Measurements from ENCODE around the gene FILIP1.
A peak's percentile ranks its signal among the peaks of the same experiment; 100 is the strongest.

The FILIP1 gene

DNA sequence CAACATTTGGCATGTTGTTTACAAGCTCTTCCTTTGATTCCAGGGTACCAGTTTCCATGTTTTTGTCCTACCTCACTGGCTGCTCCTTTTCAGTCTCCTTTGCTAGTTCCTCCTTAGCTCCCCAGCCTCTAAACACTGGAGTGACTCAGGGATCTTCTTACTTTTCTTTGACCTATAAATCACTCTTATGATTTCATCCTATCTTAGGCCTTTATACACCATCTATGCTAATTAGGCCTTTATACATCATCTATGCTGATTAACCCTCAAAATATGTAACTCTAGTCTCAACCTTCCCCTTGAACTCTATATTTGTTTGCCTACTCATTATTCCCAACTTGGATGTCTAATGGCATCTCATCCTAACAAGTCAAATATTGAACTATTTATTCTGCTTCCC is 218.5 kb downstream of the FILIP1 start:
- Mint-ChIP-seq H3K4me1 (peaks cover 61% of the 10 kb centered on the region), H3K27me3 (no peaks in the 10 kb centered on the region), H3K27ac (no peak overlapping the region), H3K9me3 (peaks cover 13% of the 10 kb centered on the region), H3K36me3 (peaks cover 71% of the 10 kb centered on the region), H3K4me3 (no peak overlapping the region)
- no peak for DNase-seq
- CTCF ChIA-PET = no interaction called here

DNA sequence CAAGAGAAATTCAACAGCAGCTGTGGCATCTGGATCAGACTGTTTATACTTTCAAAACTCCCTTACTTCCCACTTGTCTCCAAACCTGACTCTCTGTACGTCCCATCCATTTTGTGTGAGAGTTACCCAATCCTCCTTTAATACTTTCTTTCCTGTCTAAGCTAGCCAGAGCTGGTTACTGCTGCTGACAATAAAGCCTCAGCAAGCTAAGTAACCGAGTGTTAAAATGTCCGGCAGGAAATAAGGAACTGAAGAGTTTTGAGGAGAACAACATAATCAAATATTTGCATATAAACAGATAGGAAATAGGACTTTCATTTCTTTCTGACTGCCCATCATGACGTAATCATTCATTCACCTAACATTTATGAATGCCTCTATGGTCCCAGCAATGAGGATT is 220.6 kb downstream of the FILIP1 start:
- peaks cover 60% of the 10 kb centered on the region for H3K36me3 Mint-ChIP-seq
- H3K4me1 Mint-ChIP-seq = peaks cover 44% of the 10 kb centered on the region
- no peak overlapping the region for H3K27ac Mint-ChIP-seq
- CTCF ChIA-PET = interaction anchor here (1.0 to 1.3 kb wide), 2 partner anchors 27 to 66 kb away, joined by 3 read pairs; no protein-coding TSS in a partner anchor
- DNase-seq = no peak
- H3K9me3 Mint-ChIP-seq = peaks cover 13% of the 10 kb centered on the region
- H3K4me3 Mint-ChIP-seq = no peak overlapping the region
- H3K27me3 Mint-ChIP-seq = no peaks in the 10 kb centered on the region

DNA sequence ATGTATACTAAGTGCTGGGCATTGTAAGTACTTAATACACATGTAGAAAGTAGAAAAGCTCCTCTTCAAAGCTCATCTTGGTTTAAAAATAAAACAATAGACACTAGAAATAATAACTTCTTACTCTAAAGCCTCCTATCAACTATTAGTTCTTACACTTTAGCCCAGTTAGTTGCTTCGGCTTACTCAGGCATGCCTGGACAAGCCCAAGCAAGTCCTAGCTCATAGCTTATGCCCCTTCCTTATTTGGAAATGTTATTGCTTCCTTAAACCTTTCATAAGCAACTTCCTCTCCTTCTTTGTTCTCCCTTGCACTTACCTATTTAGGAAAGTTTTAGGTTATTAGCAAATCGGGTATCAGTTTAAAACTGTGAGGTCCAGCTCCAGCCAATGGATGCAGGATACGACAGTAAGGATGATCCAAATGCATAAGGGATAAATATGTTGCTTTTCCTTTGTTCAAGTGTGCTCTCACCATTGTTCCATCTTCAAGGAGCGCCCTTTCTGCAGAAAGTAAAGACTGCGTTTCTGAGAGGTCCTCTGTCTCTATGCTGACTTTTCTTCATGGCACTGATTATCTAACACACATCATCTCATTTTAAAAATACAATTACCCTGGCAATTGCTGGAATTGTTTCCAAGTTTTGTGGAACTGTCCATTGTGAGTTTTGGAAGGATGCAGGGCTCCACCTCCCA is 221.3 kb downstream of the FILIP1 start:
- Mint-ChIP-seq H3K4me1 (peaks cover 47% of the 10 kb centered on the region), H3K27ac (peak overlapping the region; percentile 45), H3K9me3 (peaks cover 13% of the 10 kb centered on the region), H3K27me3 (no peaks in the 10 kb centered on the region), H3K4me3 (no peak overlapping the region), H3K36me3 (peaks cover 60% of the 10 kb centered on the region)
- CTCF ChIA-PET = interaction anchor here (1.0 to 1.3 kb wide), 2 partner anchors 28 to 66 kb away, joined by 3 read pairs; no protein-coding TSS in a partner anchor
- DNase-seq = no peak

DNA sequence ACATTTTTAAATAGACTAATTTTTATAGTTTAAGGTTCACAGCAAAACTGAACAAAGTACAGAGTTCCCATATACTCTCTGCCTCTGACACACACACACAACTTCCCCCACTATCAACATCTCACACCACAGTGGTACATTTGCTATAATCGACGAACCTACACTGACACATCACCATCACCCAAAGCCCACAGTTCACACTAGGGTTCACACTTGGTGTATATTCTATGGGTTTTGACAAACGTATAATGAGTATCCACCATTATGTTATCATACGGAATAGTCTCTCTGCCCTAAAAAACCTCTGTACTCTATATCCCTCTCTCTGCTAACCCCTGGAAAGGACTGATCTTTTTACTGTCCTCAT is 224.6 kb downstream of the FILIP1 start:
- H3K27me3 Mint-ChIP-seq = no peaks in the 10 kb centered on the region
- H3K27ac Mint-ChIP-seq = no peak overlapping the region
- CTCF ChIA-PET = interaction anchor here (1.0 to 3.2 kb wide), 4 partner anchors 10 to 360 kb away, joined by 3 to 11 read pairs (median 6); no protein-coding TSS in a partner anchor
- peaks cover 23% of the 10 kb centered on the region for H3K4me1 Mint-ChIP-seq
- peaks cover 37% of the 10 kb centered on the region for H3K36me3 Mint-ChIP-seq
- no peak overlapping the region for H3K4me3 Mint-ChIP-seq
- peaks cover 8% of the 10 kb centered on the region for H3K9me3 Mint-ChIP-seq
- no peak for DNase-seq

DNA sequence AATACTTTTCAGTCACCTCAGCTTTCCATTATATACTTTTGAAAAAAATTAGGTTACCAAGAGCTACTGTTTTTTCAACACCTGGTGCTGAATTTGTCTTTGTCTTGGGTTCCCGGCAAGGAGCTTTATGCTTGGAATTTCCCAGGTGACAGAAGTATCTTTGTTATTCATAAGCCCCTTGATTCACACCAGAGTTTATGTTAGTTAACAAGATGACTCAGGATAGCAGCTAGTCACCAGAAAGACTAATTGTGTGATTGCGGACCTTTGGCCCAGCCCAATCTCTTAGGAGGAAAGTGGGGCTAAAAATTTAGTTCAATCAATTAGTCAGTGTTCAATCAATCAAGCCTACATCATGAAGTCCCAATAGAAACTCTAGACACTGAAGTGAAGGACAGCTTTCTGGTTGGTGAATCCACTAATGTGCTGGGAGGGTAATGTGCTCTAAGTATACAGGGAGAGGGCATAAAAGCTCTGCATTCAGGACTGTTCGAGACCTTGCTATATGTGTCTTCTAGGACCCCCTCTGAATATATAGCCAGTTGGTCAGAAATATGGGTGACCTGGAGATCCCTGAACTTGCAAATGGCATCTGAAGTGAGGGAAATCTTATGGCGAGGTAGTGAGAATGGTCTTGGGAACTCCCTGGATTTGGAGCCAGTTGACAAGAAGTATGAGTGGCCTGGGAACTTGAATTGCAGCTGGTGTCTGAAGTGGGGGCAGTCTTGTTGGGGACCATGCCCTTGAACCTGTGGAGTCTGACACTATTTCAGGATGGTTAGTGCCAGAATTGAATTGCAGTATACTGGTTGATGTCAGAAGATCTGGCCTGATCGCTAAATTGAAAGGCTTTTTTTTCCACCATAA is 225.2 kb downstream of the FILIP1 start:
- no peak overlapping the region for H3K4me3 Mint-ChIP-seq
- H3K4me1 Mint-ChIP-seq = peaks cover 22% of the 10 kb centered on the region
- H3K27me3 Mint-ChIP-seq = no peaks in the 10 kb centered on the region
- CTCF ChIA-PET = interaction anchor here (0.7 to 3.2 kb wide), 9 partner anchors 10 to 361 kb away, joined by 3 to 11 read pairs (median 3); partner anchors contain the start of gene TMEM30A
- peaks cover 35% of the 10 kb centered on the region for H3K36me3 Mint-ChIP-seq
- DNase-seq = no peak
- no peak overlapping the region for H3K27ac Mint-ChIP-seq
- H3K9me3 Mint-ChIP-seq = peaks cover 8% of the 10 kb centered on the region

DNA sequence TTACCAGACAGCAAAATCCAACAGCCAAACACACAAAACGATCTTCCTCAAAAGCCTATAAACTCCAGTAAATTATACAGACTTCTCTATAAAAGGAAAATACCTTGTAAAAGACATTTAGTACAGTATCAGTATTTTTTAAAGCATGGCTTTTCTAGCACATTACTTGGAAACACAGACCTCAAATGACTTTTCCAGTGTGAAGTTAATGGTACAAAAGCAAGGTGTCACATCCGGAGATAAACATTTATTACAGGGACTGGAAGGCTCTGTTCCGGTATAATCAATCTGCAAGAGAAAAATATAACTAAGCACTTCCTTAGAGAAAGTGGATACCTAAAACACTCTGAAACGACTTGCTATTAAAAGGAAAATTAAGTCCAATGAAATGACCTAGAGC is 226.1 kb downstream of the FILIP1 start:
- Mint-ChIP-seq H3K9me3 (peaks cover 4% of the 10 kb centered on the region), H3K27me3 (no peaks in the 10 kb centered on the region), H3K27ac (no peak overlapping the region), H3K4me1 (peaks cover 18% of the 10 kb centered on the region), H3K36me3 (peaks cover 34% of the 10 kb centered on the region), H3K4me3 (no peak overlapping the region)
- CTCF ChIA-PET = interaction anchor here (0.8 to 3.2 kb wide), 15 partner anchors 9 to 278 kb away, joined by 3 to 11 read pairs (median 5); partner anchors contain the start of genes COX7A2 and TMEM30A
- DNase-seq = no peak

DNA sequence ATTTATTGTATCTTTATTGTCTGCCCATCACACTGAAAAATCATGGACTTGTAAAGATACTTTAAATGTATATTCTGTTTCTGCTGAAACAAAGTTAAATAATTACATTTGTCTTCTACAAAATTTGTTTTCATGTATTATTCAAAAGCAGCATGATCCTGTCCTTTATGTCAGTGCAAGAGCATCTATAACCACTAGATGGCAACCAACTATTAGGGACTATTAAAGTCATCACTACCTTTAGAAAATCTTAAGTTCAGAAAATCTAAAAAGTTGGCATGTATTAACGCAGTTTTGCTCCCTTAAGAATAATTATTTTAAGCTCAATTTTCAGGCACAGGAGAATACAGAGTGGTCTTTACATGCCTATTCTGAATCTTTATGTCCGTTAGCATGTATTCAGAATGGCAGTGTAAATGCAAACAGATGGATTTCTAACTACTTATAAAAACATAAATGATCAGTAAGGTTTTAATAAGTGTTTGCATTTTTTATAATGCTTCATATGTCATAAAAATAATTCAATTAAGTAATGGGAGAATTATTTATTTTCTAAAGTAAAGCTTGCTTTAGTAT is 226.8 kb downstream of the FILIP1 start:
- CTCF ChIA-PET = interaction anchor here (0.9 to 3.2 kb wide), 13 partner anchors 9 to 279 kb away, joined by 3 to 11 read pairs (median 5); partner anchors contain the start of genes COX7A2 and TMEM30A
- no peaks in the 10 kb centered on the region for H3K9me3 Mint-ChIP-seq
- no peak overlapping the region for H3K27ac Mint-ChIP-seq
- H3K36me3 Mint-ChIP-seq = peaks cover 29% of the 10 kb centered on the region
- no peak for DNase-seq
- H3K4me3 Mint-ChIP-seq = no peak overlapping the region
- H3K27me3 Mint-ChIP-seq = no peaks in the 10 kb centered on the region
- H3K4me1 Mint-ChIP-seq = peaks cover 13% of the 10 kb centered on the region

DNA sequence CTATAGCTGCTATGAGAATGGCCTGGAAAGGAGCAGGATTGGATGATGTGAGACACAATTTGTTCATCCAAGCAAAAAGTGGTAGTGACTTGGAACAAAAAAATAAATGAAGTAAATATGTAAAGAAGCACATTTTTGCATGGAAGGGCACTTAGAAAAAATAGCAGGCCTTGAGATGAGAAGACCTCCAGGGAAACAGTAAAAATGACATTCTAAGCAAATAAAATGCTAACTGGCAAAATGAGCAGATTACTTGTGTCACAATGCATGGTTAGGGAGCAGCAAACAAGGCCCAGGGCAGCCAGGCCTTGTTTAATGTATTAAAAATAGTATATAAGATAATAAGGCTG is 230.2 kb downstream of the FILIP1 start:
- DNase-seq = no peak
- Mint-ChIP-seq H3K4me3 (no peak overlapping the region), H3K36me3 (peaks cover 21% of the 10 kb centered on the region), H3K4me1 (peaks cover 6% of the 10 kb centered on the region), H3K27me3 (no peaks in the 10 kb centered on the region), H3K9me3 (no peaks in the 10 kb centered on the region), H3K27ac (no peak overlapping the region)
- CTCF ChIA-PET = interaction anchor here (1.5 kb wide), 1 partner anchor 19 kb away, joined by 3 read pairs; no protein-coding TSS in a partner anchor

DNA sequence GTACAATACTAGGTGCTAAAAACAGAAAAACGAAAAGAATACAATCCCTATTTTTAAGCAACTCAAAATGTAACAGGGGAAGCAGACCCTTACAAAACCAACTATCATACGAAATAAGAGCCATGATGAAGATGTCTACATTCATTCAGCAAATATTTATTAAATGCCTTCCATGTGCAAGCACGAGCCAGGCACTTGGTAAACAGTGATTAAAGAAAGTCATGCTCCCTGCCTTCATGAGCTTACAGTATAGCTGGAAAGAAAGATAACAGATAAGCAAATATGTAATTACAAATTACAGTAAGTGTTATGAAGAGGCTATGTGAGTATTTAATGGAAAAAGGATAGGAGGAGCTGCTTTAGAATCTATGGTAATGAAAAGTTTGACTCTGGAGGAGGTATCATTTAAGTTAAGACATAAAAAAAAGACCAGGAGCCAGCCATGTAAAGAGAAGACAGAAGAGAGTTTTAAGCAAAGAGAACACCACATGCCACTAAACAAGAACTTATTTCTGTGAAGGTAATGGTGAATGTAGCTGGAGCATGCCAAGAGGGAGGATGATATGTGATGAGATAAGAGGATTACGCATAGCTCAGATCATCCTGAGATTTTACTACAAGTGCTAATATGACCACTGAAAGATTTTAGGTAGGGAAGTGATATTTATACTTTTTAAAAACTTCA is 230.7 kb downstream of the FILIP1 start:
- CTCF ChIA-PET = interaction anchor here (1.5 kb wide), 1 partner anchor 20 kb away, joined by 3 read pairs; no protein-coding TSS in a partner anchor

DNA sequence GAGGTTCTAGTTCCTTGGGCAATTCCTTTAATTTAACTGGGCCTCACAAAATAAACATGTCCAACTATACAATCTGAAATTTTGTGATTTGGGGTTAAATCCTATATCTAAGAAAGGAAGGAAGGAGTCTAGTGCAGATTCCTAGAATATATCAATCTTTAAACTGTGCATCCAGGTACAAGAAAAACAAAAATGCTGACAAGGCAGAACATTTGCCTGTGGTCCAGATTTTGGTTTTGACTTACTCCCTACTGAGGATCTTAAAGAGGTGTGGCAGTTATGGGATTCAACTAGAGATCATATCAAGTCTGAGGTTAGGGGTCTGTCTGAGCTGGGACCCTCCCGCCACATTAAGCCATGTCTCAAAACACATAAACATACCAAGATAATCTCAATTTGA is 232.3 kb downstream of the FILIP1 start:
- H3K27ac Mint-ChIP-seq = no peak overlapping the region
- CTCF ChIA-PET = no interaction called here
- H3K4me1 Mint-ChIP-seq = no peaks in the 10 kb centered on the region
- H3K9me3 Mint-ChIP-seq = no peaks in the 10 kb centered on the region
- no peak for DNase-seq
- H3K27me3 Mint-ChIP-seq = no peaks in the 10 kb centered on the region
- peaks cover 32% of the 10 kb centered on the region for H3K36me3 Mint-ChIP-seq
- no peak overlapping the region for H3K4me3 Mint-ChIP-seq

More for the DNA sequence above, 230.7 kb downstream of the FILIP1 start:
- no peak overlapping the region for H3K27ac Mint-ChIP-seq
- no peak overlapping the region for H3K4me3 Mint-ChIP-seq
- H3K4me1 Mint-ChIP-seq = peaks cover 6% of the 10 kb centered on the region
- H3K27me3 Mint-ChIP-seq = no peaks in the 10 kb centered on the region
- H3K36me3 Mint-ChIP-seq = peaks cover 22% of the 10 kb centered on the region
- H3K9me3 Mint-ChIP-seq = no peaks in the 10 kb centered on the region
- DNase-seq = no peak

DNA sequence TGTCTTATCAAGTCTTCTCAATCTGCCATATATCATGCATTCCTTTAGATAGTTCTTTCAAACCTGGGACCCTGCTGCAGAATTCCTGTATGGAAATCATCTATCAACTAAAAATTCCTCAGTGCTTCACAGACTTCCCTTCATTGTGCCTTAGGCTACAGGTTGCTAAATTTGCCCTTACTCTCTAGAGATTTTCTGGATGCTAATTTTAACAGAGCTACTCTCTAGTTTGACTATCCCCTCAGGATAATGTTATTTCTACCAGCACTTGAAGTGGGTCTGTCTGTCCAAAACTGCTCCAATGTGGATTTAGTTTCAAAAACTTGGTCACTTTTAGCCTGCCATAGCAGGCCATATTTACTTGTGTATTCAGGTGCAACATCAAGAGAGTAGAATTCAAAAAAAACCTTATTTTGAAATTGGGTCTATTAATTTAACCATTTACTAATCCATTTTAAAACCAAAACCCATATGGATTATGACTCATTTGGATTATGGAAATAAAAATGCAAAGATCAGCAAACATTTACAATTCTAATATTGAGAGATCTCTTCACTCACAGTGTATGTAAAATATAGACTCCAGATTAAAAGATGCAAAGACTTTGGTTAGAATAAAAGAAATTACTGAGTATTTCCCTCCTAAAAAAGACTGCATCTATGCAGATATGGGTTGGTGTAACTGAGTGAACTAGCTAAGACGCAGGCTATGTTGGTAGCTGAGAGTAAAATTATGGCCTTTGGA is 236.1 kb downstream of the FILIP1 start:
- Mint-ChIP-seq H3K4me3 (no peak overlapping the region), H3K36me3 (peaks cover 29% of the 10 kb centered on the region), H3K4me1 (no peaks in the 10 kb centered on the region), H3K27me3 (no peaks in the 10 kb centered on the region), H3K9me3 (no peaks in the 10 kb centered on the region), H3K27ac (no peak overlapping the region)
- no peak for DNase-seq
- CTCF ChIA-PET = interaction anchor here (0.6 to 0.9 kb wide), 2 partner anchors 9 to 25 kb away, joined by 3 read pairs; no protein-coding TSS in a partner anchor

DNA sequence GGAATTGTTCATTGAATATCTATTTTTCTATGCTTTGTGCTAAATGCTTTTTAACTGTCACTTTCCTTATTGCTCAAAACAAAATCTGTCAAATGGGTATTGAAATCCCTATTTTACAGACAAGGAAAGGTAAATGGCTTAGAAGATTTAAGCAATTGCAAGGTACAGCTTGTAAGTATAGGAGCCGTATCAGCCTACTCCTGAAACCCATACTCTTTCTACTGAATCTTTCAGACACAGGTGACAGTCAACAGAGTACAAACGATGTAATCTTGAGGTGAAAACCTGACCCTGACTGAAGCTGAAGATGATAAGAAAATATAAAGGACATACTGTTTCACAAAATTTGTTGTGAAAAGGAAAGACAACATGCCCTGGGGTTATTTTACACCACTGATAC is 243.0 kb downstream of the FILIP1 start:
- Mint-ChIP-seq H3K4me1 (peaks cover 2% of the 10 kb centered on the region), H3K4me3 (no peak overlapping the region), H3K9me3 (no peaks in the 10 kb centered on the region), H3K27ac (no peak overlapping the region), H3K27me3 (peaks cover 8% of the 10 kb centered on the region), H3K36me3 (peaks cover 7% of the 10 kb centered on the region)
- no peak for DNase-seq
- CTCF ChIA-PET = no interaction called here

DNA sequence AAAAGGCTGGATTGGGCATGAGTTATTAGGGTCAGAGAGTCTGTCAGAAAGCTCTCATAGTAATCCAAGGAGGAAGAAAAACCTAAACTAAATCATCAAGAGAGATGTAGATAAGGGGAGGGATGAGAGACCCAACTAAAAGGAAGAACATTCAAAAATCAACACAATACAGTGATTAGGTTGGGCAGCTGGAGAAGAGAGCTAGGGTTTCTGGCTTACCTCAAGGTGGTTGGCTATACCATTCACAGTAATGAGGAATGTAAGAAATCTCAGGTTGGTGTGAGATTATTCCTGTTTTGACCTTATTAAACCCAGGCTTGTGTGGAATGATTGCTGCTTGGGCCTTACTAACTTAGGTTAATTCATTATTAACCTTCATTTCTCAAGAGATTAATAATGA is 243.8 kb downstream of the FILIP1 start:
- Mint-ChIP-seq H3K27me3 (peaks cover 8% of the 10 kb centered on the region), H3K36me3 (peaks cover 7% of the 10 kb centered on the region), H3K4me1 (peaks cover 4% of the 10 kb centered on the region), H3K27ac (no peak overlapping the region), H3K4me3 (no peak overlapping the region), H3K9me3 (no peaks in the 10 kb centered on the region)
- no peak for DNase-seq
- CTCF ChIA-PET = no interaction called here

Data from activated naive CD4-positive, alpha-beta T cell treated with anti-CD3 and anti-CD28 coated beads, Interleukin-2, amount 10 ng/mL, durations not matched to agents 7 days and 5 days (primary cell).